GOT3 (cell line): ENCODE measurements around the gene SKOR2.

Experiments used
- DNase-seq: peaks from one replicate; lab custom pipeline; 2025; ENCODE audit warnings: mixed read lengths; lab: John Stamatoyannopoulos, UW

Gene SKOR2, protein sequence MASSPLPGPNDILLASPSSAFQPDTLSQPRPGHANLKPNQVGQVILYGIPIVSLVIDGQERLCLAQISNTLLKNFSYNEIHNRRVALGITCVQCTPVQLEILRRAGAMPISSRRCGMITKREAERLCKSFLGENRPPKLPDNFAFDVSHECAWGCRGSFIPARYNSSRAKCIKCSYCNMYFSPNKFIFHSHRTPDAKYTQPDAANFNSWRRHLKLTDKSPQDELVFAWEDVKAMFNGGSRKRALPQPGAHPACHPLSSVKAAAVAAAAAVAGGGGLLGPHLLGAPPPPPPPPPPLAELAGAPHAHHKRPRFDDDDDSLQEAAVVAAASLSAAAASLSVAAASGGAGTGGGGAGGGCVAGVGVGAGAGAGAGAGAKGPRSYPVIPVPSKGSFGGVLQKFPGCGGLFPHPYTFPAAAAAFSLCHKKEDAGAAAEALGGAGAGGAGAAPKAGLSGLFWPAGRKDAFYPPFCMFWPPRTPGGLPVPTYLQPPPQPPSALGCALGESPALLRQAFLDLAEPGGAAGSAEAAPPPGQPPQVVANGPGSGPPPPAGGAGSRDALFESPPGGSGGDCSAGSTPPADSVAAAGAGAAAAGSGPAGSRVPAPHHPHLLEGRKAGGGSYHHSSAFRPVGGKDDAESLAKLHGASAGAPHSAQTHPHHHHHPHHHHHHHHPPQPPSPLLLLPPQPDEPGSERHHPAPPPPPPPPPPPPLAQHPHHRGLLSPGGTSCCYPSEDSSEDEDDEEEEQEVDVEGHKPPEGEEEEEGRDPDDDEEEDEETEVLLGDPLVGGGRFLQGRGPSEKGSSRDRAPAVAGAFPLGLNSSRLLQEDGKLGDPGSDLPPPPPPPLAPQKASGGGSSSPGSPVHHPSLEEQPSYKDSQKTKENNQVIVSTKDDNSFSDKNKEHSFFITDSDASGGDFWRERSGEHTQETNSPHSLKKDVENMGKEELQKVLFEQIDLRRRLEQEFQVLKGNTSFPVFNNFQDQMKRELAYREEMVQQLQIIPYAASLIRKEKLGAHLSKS

DNA sequence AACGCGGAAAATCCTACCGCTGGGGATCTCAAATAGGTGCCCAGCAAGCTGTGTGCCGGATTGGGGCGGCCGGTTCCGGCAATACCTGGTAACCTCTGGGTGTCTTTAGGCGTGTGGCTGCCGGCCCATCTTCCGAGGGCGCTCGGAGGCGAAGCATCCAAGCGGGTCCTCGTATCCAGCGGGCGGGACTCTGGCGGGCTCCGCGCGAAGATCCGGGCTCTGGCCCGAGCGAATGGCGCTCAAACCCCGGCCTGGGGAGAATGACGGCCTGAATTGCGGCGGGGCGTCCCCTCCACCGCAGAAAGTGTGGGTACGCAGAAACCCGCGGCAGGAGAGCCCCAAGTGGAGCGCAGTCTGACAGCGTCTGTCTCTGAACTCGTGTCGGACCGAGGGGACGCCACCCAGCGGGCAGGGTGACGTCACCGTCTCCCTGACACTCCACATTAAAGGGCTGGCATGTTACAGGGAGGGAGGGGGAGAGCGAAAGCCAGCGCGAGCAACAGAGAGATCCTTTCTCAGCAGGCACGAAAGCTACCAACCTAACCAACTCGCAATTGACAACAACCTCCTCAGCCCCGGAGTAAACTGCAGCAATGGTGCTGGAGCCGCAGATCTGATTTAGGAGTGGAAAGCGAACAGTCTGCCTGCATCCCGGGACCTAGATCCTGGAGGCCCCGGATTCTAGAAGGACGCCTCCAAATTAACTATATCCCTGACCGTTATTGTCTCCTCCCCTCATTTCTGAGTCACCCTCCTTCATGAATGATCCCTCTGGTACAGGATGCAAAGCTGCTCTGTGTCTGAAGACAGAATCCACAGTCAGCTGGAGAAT lies at the start of gene SKOR2:
Gene SKOR2 (minus strand): TSS at position 372 of the 832 bp plus-strand sequence. CDS start 2,477 bp downstream, outside the sequence.
- no peak for DNase-seq

DNA sequence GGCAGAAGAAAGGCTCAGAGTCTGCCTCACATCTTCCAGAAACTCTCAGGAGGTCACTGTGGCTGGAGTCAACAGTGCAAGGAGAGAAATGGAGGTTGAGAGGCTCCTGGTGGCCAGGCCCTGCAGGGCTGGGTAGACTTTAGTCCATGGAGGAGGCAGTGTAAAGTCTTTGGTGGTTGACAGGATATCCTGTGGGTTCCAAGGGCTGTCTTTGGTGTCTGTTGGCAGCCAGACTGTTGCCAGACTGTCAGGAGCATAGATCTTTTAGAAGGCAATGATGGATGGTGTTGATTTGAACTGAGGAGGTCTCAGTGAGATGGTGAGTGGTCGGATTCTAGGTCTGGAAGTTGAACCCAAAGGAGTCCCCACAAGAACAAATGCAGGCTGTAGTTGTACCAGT lies 45.0 kb upstream of the SKOR2 start:
- no peak for DNase-seq

DNA sequence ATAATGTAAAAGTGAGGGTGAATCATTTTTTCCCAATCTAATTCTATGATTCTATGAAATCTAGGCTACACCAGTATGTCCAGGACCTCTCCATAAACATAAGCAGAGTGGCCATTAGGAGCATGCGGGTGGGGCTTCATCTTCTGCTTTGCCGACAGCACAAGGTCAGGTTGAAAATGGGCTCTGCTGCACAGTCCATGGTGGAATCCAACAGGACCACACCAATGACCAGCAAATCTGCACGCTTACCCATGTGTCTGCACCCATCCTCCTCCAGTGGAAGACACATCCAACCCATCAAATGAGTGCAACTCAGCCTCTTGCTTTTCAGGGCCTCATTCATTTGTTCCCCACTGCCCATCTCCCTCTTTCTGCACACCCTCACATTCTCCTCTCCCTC lies 43.3 kb upstream of the SKOR2 start:
- DNase-seq, result no peak

DNA sequence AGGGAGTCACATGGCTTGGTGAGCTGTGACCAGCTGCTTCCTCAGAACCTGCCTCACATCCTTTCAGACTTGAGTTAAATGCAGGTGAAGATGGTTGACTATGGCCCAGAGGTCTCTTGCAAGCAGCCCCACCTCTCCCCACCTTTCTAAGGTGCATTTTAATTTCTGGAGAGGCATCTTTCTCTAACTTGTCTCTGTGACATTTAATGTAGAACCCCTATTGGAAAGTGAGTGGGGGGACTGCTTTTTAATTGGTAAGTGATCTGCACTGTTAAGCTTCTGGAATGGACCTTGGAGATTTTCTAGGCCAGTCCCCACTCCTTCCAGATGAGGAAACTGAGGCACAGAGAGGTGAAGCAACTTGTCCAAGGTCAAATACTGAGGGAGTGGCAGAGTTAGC lies 37.3 kb upstream of the SKOR2 start:
- no peak for DNase-seq

DNA sequence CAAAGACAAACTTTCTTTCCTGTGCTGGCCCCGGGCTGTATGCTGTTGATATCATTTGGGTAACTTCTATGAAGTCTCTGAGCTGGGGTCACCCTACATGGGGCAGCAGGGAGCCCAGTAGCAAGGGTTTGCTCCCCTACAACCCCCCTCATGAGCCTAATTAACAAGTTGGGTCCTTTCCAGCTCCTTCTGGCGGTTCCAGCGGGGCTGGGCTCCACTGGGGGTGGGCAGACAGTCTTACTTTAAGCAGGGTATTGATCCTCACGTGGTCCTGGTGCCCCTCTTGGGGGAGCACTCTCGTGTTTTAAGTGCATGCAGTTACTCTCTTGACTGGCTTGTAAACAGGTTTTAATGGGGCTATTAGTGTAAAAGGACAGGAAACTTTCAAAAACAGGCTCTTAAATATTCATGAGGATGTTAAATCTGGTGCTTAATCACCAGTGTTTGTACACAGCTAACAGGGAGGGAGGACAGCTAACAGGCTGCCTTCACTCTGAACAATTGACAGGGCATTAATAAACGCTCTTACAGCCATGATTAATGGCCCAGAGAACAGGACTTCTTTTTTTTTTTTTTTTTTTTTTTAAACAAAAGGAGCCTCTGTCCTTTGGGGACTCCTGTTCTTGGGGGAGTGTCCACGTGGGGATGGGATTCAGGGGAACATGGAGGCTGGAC lies 36.6 kb upstream of the SKOR2 start:
- DNase-seq, result no peak

DNA sequence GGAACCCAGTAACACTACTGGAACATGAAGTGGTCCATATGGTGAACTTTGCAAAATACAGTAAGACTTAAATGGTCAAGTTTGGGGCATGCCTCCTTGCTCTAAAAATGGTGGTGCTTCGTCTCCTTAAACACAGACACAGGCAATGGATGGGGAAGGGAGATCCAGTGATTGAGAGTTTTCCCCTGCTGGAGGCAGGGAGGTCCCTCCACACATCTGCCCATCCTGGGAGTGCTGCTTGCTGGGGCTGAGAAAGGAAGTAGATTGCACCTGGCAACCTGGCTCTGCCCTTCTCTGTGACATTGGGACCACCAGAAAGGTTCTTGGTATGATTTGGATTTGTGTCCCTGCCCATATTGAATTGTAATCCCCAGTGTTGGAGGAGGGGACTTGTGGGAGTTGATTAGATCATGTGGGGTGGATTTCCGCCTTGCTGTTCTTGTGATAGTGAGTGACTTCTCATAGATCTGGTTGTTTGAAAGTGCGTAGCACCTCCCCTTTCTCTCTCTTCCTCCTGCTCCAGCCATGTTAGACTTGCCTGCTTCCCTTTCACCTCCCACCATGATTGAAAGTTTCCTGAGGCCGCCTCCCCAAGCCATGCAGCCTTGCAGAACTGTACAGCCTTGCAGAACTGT lies 35.4 kb upstream of the SKOR2 start:
- DNase-seq, result no peak

DNA sequence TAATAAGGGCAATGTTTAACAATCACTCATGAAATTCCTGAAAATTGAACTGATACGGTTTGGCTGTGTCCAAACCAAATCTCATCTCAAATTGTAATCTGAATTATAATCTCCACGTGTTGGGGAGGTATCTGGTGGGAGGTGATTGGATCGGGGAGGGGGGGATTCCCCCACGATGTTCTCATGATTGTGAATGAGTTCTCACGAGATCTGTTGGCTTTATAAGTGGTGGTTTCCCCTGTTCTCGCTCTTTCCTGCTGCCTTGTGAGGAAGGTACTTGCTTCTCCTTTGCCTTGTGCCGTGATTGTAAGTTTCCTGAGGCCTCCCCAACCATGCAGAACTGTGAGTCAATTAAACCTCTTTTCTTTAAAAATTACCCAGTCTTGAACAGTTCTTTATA lies 34.0 kb upstream of the SKOR2 start:
- DNase-seq, result no peak

DNA sequence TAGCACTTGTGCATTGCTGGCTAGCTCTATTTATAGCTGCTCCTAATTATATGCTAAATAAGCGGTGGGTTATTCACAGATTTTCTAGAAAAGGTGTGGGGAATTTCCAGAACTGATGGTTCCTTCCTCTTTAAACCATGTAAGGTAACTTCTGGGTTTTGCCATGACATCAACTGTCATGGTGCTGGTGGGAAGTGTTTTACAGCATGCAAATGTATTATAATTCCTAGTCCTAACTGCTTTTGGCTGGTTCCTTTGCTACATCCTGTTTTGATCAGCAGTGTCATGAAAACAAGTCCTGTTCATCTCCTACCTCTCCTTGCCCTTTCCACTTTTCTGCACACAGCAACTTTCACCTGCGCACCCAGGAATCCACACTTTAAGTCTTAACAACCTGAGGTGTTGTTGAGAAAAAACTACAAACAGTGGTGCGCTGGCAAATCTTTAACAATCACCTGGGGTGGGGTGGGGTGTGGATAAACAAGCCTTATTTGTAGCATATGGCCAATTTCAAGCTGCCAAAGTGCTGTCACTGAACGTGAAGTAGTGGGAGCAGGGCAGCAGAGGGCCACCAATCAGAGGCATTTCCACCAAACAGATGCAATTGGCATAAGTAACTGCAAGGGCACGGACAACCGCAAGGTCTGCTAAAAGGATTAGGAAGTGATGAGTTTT lies 33.4 kb upstream of the SKOR2 start:
- no peak for DNase-seq

DNA sequence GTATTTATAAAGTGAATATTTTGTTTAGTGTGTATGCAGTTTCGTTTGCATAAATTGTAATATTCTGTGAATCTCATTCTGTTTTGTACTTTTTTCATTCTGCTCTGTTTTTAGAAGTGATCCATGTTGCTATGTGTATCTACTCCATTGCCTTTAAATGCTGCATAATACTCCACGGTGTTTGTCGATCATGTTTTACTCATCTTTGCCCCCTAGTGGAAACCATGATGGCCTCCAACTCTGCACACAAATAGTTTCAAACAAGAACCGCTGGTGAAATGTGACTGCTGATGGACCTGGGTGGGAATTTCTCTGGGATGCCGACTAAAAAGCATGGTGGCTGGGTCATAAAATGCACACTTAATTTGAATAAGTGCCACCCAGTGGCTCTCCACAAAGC lies 32.0 kb upstream of the SKOR2 start:
- DNase-seq, result no peak

DNA sequence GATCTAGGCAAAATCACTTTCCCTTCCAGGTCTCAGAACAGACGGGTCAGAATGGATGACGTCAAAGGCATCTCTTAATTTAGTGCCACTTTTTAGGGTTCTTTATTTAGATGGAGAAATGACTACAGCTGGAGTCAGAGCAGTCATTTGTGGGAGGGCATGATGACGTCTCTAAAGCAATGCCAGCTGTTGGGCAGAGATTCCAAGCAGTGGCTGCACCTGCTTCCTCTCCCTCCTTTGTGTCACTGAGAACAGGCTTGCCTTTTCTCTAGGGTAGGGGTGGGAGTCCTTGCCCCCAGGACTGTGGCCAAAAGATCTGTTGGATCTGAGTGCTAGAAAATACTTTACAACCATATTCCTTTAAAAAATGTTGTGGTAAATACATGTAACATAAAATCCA lies 28.7 kb upstream of the SKOR2 start:
- DNase-seq, result no peak

DNA sequence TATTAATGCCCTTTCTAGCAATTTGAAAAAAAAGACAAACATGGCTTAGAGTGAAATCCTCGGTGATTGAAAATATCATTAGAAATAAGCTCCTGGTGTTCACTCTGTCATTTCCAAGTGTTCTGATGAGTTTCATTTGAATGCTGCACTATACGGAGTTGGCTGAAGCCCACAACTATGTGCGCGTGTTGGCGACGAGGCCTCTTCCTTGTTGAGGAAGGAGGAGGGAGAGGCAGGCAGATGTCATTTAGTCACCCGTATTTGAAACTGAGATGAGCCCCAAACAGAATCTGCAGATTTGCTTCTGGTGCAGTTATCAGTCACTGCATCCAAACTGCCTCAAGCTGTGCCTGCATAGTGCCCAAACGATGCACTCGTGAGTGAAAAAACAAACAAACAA lies 23.5 kb upstream of the SKOR2 start:
- DNase-seq, result no peak

DNA sequence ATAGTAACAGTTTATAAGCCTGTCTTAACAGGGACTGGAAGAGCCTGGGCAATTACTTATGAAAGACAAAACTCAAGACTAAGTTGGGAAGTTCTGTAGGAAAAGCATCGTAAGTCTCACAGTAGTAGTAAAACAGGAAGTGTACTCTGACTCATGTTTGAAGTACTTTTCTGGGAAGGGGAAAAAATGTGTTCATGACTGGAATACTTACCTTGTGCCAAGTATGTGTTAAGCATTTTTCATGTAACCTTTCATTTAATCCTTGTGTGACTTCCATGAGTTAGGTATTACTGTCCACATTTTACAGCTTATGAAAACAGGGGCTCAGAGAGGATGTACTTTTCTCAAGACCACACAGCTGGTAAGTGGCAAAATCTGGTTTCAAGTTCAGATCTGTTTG lies 13.7 kb upstream of the SKOR2 start:
- no peak for DNase-seq

DNA sequence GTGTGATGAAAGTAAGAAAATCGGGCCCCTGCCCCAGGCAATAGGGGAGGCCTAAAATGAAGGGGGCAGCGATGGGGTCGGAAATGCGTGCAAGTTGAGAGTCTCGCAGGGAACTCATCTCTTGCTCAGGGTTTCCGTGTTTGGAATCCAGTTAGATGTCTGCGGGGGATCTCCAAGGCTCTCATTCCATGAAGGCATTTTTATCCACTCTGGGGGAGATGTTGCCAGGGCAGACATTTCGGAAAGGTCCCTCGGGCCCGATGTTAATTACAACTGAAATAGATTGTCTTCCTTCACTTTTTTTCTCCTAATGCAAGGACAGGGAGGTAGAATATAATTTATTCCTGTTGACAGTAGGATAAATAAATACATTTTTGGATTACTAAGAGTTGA lies 12.8 kb upstream of the SKOR2 start:
- DNase-seq, result no peak

DNA sequence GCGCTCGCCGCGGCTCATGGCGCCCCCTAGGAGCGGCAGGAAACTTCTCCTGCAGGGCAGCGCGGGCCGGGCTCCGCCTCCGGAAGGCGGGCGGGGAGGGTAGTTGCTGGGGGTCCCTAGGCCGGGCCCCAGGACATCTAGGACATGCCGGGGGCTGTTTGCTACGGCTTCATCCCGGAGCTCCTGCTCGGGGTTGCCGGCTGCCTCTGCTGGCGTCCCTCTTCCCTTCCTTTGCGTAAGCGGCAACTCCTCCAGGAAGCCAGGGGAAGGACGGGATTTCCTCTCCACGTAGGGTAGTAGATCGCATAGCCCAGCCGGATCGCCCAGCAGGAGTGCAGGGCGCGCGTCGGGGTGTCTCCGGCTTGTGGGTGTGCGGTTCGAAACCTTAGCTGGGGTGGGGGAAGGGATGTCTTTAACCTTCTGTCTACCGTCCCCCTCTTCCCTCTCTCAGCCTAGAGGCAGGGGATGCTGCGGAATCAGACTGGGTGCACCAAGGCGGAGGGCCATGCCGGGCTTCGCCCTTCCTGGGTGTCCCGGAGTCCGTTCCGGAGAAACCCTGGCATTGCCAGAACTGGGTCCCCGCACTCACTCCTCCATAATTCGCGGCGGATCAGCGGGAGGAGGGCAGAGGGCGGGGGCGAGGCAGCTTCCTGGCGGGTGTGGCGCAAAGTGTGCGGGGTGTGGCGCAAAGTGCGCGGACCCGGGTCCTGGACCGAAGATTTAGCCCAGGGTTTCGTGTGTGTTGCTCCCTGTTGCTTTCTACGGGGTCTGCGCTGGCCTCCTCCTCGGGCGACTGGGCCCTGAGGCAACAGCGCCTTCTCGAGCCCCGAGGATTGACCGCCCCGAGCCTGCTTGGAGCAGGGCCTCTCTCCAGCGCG lies 12.2 kb upstream of the SKOR2 start:
- DNase-seq, result no peak

DNA sequence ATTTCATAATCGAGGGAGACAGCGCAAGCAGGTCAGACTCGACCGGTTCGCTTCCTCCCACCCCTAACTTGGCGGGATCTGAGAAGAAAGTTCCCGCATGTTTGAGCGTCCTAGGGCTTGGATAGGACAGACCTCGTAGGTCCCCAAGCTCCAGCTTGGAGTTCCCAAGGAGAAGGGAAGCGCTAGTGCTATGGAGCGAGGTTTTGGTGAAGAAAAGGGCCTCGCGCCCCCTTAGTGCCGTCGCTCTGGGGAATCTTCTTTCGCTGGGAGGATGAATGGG lies 11.6 kb upstream of the SKOR2 start:
- DNase-seq, result no peak

DNA sequence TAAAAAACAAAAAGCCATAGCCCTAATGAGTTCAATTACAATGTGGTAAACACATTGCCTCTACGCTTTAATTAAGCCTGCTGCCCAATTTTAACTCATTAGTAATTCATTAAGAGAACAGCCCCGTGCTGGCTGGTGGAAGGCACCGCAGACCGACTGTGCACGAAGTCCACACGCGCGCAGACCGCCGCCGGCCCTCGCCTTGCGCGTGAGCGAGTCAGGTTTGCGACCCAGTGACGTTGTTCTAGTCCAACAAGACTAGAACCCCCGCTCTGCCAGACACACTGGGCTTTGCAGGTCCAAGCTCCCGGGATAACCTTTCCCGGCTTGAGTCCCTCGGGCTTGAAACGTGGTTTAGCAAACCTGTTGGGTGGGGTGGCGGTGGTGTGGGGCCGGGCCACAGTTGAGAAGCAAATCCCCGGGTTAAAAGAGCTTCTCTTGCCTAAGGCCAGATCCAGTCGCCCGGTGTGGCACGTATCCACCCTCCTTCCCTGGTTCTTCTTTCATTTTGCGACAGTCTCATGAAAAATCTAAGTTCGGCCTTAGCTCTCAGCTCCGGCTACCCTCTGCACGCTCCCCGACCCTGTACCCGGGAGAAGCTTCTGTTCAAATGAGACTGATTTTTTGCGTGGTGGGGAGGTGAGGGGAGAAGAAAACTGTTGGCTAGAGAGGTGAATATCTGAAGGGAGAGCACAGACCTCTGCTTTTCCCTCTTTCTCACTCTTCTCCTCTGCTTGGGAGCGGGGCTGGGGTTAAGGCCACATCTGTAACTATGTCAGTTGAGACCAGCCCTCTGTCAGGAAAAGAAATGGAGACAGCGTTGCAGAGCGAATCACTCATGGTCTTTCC lies 11.1 kb upstream of the SKOR2 start:
- DNase-seq, result no peak

DNA sequence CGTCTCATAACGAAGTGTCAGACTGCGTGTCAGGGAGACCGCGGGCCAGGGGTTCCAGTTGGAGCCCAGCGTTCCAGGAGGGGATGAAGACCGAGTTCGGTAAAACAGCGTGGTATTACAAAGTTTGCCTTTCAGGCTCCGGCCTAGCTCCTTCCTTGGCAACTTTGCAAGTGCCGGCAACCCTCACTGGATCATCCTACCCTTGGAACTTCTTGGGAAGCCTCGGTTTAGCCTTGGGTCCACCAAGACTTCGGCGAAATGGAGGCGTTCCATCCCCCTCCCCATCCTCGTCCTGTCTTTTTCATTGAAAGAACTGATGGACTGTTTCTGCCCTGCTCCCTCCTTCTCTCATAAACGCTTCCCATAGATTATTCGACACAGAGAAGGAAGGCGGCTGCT lies 10.4 kb upstream of the SKOR2 start:
- DNase-seq, result no peak

DNA sequence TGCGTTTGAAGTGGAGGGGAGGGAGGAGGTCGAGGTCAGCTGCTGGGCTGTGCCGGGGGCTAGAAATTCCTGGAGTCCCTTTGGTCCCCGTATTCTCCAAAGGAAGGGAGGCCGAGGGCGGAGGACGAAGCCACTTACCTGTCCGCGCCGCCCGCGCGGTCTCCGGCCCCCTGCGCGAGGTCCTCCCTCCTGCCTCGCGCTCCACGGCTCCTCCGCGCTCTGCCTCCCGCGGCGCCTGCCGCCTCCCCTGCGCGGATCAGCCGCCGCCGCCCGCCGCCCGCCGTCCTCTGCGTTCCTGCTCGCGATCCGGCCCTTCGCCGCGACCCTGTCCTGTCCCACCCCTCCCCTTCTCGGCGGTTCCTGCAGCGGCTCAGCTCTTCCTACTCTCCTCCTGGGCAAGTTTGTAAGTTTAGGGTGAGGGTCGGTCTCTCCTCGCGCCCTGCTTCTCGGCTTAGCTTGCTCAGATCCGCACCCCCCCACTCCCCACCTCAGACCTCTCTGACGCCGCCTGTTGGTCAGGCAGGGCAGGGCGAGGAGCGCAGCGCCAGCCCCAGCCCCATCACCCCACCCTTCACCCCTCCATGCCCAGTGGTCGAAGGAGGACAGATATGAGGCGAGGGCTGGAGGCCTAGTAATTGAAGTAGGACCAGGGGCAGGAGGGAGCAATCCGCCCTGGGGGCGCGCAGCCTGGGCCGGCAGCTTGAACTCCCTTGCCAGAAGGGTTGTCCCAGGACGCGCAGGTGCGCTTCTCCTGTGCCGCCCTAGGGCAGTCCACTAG lies 9.7 kb upstream of the SKOR2 start:
- no peak for DNase-seq
